LNCaP clone FGC (cell line): Measurements from ENCODE around the gene NUAK1.

ENCODE experiments used
- DNase-seq: peaks from one replicate; pipeline ENCODE4 v3.0.0-alpha.2; 2011; ENCODE audit warnings: low read depth
- H3K4me3 ChIP-seq: 2 replicates; pipeline ENCODE4 v1.5.1; 2011; ENCODE audit warnings: mild to moderate bottlenecking, low read depth, low read length, control low read depth
- TF ChIP-seq, protein P1 (sequence below): IDR thresholded peaks from 2 replicates; pipeline ENCODE4 v1.5.1; 2012; ENCODE audit warnings: mild to moderate bottlenecking; ENCODE audit not compliant: control insufficient read depth, insufficient read depth; ENCODE audit errors: extremely low read depth

NUAK1 gene

DNA sequence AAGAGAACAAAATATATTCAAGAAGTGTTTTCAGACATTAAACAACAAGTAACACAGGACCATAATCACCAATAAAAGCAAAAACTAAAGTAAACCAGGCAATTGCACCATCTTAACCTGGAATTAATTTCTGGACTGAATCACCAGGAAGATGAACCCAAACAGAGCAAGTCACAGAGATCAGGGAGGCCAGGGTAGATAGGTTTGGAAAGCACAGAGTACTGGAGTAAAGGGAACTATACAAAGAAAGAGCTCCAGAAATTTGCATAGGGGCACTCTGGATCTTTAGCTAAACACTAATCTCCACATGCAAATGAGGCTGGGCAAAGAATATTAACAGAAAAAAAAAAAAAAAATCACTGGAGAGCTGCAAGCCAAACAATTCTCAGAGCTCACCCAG, 84.7 kb downstream of the NUAK1 start:
- no peak overlapping the region for H3K4me3 ChIP-seq
- TF ChIP-seq, protein P1, sequence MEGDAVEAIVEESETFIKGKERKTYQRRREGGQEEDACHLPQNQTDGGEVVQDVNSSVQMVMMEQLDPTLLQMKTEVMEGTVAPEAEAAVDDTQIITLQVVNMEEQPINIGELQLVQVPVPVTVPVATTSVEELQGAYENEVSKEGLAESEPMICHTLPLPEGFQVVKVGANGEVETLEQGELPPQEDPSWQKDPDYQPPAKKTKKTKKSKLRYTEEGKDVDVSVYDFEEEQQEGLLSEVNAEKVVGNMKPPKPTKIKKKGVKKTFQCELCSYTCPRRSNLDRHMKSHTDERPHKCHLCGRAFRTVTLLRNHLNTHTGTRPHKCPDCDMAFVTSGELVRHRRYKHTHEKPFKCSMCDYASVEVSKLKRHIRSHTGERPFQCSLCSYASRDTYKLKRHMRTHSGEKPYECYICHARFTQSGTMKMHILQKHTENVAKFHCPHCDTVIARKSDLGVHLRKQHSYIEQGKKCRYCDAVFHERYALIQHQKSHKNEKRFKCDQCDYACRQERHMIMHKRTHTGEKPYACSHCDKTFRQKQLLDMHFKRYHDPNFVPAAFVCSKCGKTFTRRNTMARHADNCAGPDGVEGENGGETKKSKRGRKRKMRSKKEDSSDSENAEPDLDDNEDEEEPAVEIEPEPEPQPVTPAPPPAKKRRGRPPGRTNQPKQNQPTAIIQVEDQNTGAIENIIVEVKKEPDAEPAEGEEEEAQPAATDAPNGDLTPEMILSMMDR: no peak
- no peak for DNase-seq

DNA sequence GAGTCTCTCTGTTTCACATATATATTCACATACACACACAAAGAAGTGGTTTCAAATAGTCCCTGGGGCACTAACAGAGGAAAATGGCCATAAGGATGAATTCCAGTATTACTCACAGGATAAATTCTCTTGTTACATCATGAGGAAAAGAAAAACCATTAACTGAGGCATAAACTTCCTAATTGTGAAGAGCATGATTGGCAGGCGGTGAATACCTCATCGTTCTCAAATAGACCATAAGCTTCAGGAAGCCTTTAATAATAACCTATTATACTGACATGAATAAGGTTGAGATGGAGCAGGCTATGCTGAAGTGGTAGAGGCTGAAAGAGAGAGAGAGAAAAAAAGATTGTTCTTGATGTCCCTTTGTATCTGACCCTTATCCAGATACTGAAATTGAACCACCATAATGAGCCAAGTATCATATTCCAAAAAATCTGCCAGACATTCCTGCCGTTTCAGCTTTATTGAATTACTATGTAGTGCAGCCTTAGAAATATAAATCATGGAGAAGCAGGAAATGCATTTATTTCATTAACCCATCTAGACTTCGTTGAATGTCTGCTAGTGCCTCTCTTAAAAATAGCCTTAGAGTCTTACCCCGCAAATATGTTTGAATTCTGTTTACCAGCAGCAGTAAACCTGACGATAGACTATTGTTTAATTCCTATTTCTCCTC, 86.8 kb downstream of the NUAK1 start:
- no peak overlapping the region for H3K4me3 ChIP-seq
- TF ChIP-seq, protein P1: no peak
- no peak for DNase-seq

DNA sequence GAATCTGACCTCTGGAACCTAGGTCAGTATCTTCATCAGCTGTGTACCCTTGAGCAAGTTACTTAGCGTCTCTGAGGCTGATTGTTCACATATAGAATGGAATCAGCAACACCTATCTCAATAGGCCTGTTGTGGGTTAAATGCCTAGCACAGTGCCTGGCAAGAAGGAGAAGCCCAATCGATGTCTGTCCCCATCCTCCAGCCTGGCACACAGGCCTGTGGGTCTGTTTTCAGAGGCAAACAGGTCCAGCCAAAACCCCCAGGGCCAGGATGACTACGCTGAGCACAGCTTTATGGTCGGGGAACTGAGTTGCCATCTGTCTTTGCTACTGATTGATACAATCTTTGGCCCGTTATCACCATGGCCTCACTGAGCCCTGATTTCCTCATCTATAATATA, 89.2 kb downstream of the NUAK1 start:
- DNase-seq: no peak
- TF ChIP-seq, protein P1: no peak

DNA sequence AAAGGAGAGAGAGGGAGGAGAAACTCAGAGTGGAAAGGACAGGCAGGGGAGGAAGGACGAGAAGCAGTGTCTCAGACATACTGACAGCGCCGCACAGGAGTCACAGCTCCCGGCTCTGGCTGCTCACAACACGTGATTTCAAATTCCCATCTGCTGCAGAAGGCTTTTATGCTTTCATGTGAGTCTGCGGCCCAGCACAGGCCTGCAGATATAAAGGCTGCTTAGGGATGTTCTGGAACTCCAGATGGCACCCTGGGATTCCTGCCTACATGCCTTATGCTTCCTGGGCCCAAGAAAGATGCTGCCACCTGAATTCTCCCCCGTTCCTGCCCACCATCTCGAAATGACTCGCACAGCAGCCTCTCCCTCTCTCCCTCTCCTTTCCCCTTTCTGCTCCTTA, 89.6 kb downstream of the NUAK1 start:
- H3K4me3 ChIP-seq: no peak overlapping the region
- TF ChIP-seq, protein P1: no peak
- DNase-seq: no peak

More for the DNA sequence above, 89.2 kb downstream of the NUAK1 start:
- no peak overlapping the region for H3K4me3 ChIP-seq

DNA sequence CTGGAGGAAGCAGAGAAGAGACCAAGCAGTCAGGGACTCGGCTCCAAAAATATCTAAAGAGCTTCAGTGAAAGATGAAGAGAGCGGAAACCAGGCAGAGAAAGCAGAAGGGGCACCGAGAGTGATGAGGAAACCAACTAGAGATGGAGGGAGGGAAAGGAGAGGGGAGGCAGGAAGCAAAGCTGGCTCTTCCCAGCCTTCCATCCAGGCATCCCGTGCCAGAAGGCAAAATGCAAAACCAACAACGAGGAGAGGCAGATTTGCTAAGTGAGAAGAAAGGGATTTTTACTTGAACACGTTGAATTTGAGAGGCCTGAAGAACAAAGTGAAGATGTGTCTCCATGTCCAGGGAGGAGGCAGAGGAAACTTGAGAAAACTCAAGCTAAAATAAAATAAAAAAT, 90.1 kb downstream of the NUAK1 start:
- DNase-seq: no peak
- TF ChIP-seq, protein P1: no peak
- no peak overlapping the region for H3K4me3 ChIP-seq

DNA sequence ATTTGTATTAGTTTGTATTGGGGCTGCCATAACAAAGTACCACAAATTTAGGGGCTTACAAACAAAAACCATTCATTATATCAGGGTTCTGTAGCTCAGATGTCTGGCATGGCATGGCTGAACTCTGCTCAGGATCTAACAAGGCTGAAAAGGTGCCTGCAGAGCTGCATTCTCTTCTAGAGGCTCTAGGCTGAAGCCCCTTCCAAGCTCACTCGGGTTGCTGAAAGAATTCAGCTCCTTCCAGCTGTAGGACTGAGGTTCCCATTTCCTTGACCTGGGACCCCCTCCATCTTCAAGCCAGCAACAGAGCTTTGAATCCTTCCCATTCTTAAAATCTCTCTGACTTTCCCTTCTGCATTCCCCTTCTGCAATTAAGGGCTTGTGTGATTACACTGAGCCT, 90.7 kb downstream of the NUAK1 start:
- TF ChIP-seq, protein P1: no peak
- no peak for DNase-seq
- H3K4me3 ChIP-seq: no peak overlapping the region

DNA sequence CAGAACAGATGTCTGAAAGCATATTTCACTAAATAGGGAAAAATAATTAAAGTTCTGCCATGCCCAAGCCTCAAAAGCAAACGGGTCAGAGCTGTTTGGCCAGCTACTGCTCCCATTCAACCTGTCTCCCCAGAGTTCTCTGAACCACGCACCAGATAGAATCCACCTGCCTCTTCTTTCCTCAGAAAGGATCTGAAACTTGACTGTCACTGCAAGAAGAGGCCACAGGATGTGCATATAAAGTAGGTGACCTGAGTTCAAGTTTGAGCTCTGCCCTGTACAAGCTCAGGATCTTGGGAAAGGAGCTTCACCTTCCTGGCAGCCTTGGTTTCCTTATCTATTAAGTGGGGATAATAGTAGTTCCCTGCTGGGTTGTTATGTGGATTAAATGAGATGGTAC, 91.8 kb downstream of the NUAK1 start:
- no peak for DNase-seq
- no peak overlapping the region for H3K4me3 ChIP-seq

More for the DNA sequence above, 91.8 kb downstream of the NUAK1 start:
- TF ChIP-seq, protein P1: no peak
